ENCODE measurements around the gene EZH1.

DNA sequence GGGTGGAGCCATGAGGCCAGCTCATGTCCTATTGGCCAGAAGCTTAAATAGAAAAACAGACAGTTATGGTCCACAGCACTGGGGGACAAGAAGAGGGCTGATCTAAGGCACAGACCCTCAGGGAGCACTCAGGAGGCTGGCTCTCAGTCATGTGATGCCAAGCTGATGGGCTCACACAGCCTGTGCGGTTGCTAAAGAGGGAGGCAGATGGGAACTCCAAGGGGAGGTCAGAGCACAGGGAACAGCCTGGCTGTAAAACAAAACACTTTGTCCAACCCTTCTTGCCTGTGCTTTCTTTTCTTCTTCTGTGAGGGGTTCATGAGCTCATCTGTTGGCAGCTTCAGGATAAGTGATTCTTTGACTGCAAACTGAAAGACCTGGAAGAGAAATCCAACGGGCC is 35.3 kb downstream of the EZH1 start:
- TF ChIP-seq EZH2 (IDR thresholded peaks at IDR 0.05; ENCODE audit: insufficient read depth, poor library complexity, severe bottlenecking) (no peak), EZH2phosphoT487 (IDR thresholded peaks at IDR 0.05; ENCODE audit: insufficient read depth, low read depth) (no peak)

Data from GM23248 (cell line).